ENCODE measurements around the gene UQCC2. TPM values are rescaled to one million over a fixed set of nuclear protein-coding genes. Genes with fewer than 3 reads are reported as not detected.

The UQCC2 gene
- total and polyA plus RNA-seq, 2 donors (not counting 1 experiment from before 2014, with no cell fraction given) = 13.2 to 16.6 TPM

- H3K27ac Mint-ChIP-seq = no peak overlapping the region
- no peak overlapping the region for H3K4me3 ChIP-seq (ENCODE audit: control extremely low read depth in 1 of 5, extremely low read depth in 1 of 5, insufficient read depth in 1 of 5, low read depth in 2 of 5, low read length in 4 of 5)
- intact Hi-C loops (cut with micrococcal nuclease) = no loop called here
- H3K27me3 ChIP-seq (replicated peaks in 1 of 4; ENCODE audit: control extremely low read depth in 1 of 4, control insufficient read depth in 3 of 4, insufficient read depth in 4 of 4, low read length in 3 of 4) = no peaks in the 10 kb centered on the region
- no peaks in the 10 kb centered on the region for H3K36me3 ChIP-seq (replicated peaks in 1 of 2; ENCODE audit: control extremely low read depth in 1 of 2, control insufficient read depth in 1 of 2, extremely low read depth in 1 of 2, insufficient read depth in 2 of 2, low read length in 1 of 2)
- H3K4me2 ChIP-seq (replicated peaks; ENCODE audit: low read depth, low read length, poor library complexity, severe bottlenecking) = no peak overlapping the region
- ATAC-seq (ENCODE audit: low read depth) = no peak
- peaks cover 13% of the 10 kb centered on the region for H3K4me1 Mint-ChIP-seq
- POLR2A ChIA-PET = interaction anchor here (0.5 kb wide), 1 partner anchor 18 kb away, joined by 4 read pairs; the partner anchor contains the start of gene IP6K3
- CTCF ChIA-PET = interaction anchor here (1.1 to 1.3 kb wide), 2 partner anchors 15 to 298 kb away, joined by 3 to 8 read pairs; no protein-coding TSS in a partner anchor
- no peak overlapping the region for H3K4me3 Mint-ChIP-seq
- H4K20me1 ChIP-seq (ENCODE audit: control insufficient read depth, insufficient read depth, low read length, poor library complexity, severe bottlenecking) = no peaks in the 10 kb centered on the region
- no peak overlapping the region for H3K27ac ChIP-seq (ENCODE audit: low read length in 2 of 2)
- peaks cover 0 to 8% of the 10 kb centered on the region in 2 donors for H3K4me1 ChIP-seq (ENCODE audit: control insufficient read depth in 2 of 2, insufficient read depth in 2 of 2, low read length in 2 of 2)
- no peak for DNase-seq
- TF ChIP-seq EZH2 (IDR thresholded peaks at IDR 0.05; ENCODE audit: borderline replicate concordance, insufficient read depth, low read depth, low read length, poor library complexity, severe bottlenecking) (no peak), CTCF (IDR thresholded peaks at IDR 0.05) (no peak)
- 85% methylated on average over 4 of the region's 6 CpGs for WGBS (ENCODE audit: insufficient coverage)
- H2AFZ ChIP-seq (ENCODE audit: insufficient read depth, low read depth, low read length, poor library complexity, severe bottlenecking) = no peak overlapping the region
- no peak overlapping the region for H3K9ac ChIP-seq (ENCODE audit: low read length)
- H3K27me3 Mint-ChIP-seq = peaks cover 23% of the 10 kb centered on the region
- H3K79me2 ChIP-seq (ENCODE audit: control insufficient read depth, insufficient read depth, low read length) = no peaks in the 10 kb centered on the region
- no peaks in the 10 kb centered on the region for H3K9me3 Mint-ChIP-seq (ENCODE audit: insufficient read depth)
- no peaks in the 10 kb centered on the region for H3K9me3 ChIP-seq (ENCODE audit: control extremely low read depth in 1 of 3, control insufficient read depth in 2 of 3, insufficient read depth in 1 of 3, low read length in 2 of 3)
Observed at GRCh38 chr6:33729059-33729458, 17.6 kb upstream of the UQCC2 start.

- H3K36me3 ChIP-seq (replicated peaks in 1 of 2; ENCODE audit: control extremely low read depth in 1 of 2, control insufficient read depth in 1 of 2, extremely low read depth in 1 of 2, insufficient read depth in 2 of 2, low read length in 1 of 2) = no peaks in the 10 kb centered on the region
- no peak overlapping the region for H3K4me3 ChIP-seq (ENCODE audit: control extremely low read depth in 1 of 5, extremely low read depth in 1 of 5, insufficient read depth in 1 of 5, low read depth in 2 of 5, low read length in 4 of 5)
- intact Hi-C loops (cut with micrococcal nuclease) = no loop called here
- peaks cover 0 to 8% of the 10 kb centered on the region in 2 donors for H3K4me1 ChIP-seq (ENCODE audit: control insufficient read depth in 2 of 2, insufficient read depth in 2 of 2, low read length in 2 of 2)
- H3K9ac ChIP-seq (ENCODE audit: low read length) = no peak overlapping the region
- CTCF ChIA-PET = interaction anchor here (0.6 to 1.3 kb wide), 3 partner anchors 15 to 1983 kb away, joined by 3 to 8 read pairs (median 5); no protein-coding TSS in a partner anchor
- 94% methylated on average over 10 of the region's 11 CpGs for WGBS (ENCODE audit: insufficient coverage)
- Mint-ChIP-seq H3K9me3 (ENCODE audit: insufficient read depth) (no peaks in the 10 kb centered on the region), H3K27me3 (peaks cover 29% of the 10 kb centered on the region), H3K4me3 (no peak overlapping the region), H3K27ac (no peak overlapping the region), H3K4me1 (peaks cover 13% of the 10 kb centered on the region)
- POLR2A ChIA-PET = no interaction called here
- DNase-seq (no peak), ATAC-seq (ENCODE audit: low read depth) (no peak)
- H3K27me3 ChIP-seq (replicated peaks in 1 of 4; ENCODE audit: control extremely low read depth in 1 of 4, control insufficient read depth in 3 of 4, insufficient read depth in 4 of 4, low read length in 3 of 4) = no peaks in the 10 kb centered on the region
- TF ChIP-seq EZH2 (IDR thresholded peaks at IDR 0.05; ENCODE audit: borderline replicate concordance, insufficient read depth, low read depth, low read length, poor library complexity, severe bottlenecking) = no peak
- no peak for TF ChIP-seq CTCF (IDR thresholded peaks at IDR 0.05)
- H4K20me1 ChIP-seq (ENCODE audit: control insufficient read depth, insufficient read depth, low read length, poor library complexity, severe bottlenecking) = no peaks in the 10 kb centered on the region
- no peak overlapping the region for H3K4me2 ChIP-seq (replicated peaks; ENCODE audit: low read depth, low read length, poor library complexity, severe bottlenecking)
- H3K27ac ChIP-seq (ENCODE audit: low read length in 2 of 2) = no peak overlapping the region
- no peaks in the 10 kb centered on the region for H3K79me2 ChIP-seq (ENCODE audit: control insufficient read depth, insufficient read depth, low read length)
- no peak overlapping the region for H2AFZ ChIP-seq (ENCODE audit: insufficient read depth, low read depth, low read length, poor library complexity, severe bottlenecking)
- no peaks in the 10 kb centered on the region for H3K9me3 ChIP-seq (ENCODE audit: control extremely low read depth in 1 of 3, control insufficient read depth in 2 of 3, insufficient read depth in 1 of 3, low read length in 2 of 3)
Observed at GRCh38 chr6:33728438-33728837, 16.9 kb upstream of the UQCC2 start.

Measured in B cell (primary cell).